ENCODE measurements around the gene FGD3.

Gene FGD3

DNA sequence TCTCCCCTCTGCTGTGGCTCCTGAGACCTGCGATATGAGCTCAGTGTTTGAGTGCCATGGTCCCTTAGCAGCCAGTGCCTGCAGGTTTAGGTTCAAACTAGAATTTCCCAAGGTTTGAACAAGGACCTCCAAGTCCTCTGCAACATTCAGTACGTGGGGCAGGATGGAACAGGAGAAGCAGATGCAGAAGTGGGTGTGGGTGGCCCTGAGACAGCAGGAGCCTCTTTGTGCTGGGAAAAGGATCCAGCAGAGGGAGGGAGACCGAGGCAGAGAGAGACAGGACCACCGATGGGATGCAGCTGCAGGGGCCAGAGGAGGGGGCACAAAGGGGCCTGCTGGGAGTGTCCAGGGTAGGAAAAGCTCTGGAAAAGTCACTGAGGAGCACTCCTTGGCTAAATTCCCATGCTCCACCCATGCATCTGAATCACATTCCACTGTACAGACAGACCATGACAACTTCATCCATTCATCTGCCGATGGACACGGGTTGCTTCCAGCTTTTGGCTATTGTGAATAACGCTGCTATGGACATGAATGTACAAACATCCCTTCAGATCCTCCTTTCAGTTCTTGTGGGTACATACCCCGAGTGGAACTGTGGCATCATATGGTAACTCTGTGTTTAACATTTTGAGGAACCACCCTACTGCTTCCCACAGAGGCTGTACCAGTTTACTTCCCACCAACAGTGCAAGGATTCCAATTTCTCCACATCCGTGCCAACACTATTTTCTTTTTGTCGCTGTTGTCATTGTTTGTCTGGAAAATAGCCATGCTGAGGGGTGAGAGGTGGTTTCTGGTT lies 84.5 kb downstream of the FGD3 start:
- DNase-seq (ENCODE audit: low spot score): peak; percentile 50

DNA sequence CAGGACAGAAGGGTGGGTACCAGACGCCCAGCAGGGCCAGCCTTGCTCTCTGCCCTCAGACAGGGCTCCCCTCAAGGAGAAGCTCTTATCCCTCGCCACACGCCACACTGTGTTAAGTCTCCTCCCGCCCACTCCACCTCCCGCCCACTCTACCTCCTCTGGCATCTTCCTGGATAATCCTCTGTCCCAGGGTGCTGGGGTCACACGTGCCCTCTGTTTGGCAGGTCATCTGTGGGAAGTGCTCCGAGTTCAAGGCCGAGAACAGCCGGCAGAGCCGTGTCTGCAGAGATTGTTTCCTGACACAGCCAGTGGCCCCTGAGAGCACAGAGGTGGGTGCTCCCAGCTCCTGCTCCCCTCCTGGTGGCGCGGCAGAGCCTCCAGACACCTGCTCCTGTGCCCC lies 85.2 kb downstream of the FGD3 start:
- no peak for DNase-seq (ENCODE audit: low spot score)

DNA sequence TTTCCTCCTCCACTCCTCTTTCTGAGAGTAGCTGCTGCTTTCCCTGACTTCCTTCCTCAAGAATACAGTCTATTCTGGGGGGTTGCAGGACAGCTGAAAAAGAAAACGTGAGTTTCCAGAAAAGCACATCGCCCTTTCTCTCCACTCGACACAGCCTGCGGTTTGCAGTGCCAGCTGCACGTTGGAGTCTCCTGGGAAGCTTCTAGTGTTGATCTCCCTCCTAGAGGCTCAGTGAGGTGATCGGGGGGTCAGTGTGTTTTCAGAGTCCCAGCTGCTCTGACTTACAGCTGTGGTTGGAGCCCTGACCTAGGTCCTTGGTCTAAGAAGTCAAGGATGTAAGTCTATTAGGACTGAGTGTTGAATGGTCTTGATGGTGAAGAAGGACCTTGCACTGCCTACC lies 86.2 kb downstream of the FGD3 start:
- DNase-seq (ENCODE audit: low spot score): no peak

DNA sequence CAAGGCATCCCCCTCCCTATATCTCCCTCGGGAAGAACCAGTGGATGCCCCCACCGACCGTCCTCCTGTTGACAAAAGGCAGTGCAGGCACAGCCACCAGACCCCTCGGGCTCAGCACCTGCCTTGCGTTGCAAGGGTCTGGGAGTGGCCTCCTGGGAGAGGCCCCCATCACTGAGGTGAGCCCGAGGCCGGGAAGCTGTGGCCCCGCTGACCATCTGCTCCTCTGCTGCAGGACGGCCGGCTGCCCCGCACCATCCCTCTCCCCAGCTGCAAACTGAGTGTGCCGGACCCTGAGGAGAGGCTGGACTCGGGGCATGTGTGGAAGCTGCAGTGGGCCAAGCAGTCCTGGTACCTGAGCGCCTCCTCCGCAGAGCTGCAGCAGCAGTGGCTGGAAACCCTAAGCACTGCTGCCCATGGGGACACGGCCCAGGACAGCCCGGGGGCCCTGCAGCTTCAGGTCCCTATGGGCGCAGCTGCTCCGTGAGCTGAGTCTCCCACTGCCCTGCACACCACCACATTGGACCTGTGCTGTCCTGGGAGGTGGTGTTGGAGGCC lies 87.9 kb downstream of the FGD3 start:
- DNase-seq (ENCODE audit: low spot score): no peak

DNA sequence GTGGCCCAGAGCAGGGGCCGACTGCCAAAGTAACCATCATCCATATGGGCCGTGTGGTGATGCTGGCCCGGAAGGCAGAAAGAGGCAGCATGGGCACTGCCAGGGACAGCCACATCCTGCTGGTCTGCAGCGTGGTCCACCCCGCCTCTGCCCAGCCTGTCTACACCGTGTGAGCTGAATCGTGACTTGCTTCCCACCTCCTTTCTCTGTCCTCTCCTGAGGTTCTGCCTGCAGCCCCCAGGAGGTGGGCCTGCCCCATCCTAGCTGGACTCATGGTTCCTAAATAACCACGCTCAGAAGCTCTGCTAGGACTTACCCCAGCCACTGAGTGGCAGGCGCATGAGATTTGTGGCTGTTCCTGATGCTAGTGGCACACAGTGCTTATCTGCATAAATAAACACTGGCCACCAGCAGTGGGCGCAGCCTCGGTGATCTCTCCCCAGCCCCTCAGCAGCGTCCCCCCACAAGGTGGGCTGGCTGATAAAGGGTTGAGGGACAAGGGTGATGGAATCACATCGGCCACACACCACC lies 88.6 kb downstream of the FGD3 start:
- no peak for DNase-seq (ENCODE audit: low spot score)

DNA sequence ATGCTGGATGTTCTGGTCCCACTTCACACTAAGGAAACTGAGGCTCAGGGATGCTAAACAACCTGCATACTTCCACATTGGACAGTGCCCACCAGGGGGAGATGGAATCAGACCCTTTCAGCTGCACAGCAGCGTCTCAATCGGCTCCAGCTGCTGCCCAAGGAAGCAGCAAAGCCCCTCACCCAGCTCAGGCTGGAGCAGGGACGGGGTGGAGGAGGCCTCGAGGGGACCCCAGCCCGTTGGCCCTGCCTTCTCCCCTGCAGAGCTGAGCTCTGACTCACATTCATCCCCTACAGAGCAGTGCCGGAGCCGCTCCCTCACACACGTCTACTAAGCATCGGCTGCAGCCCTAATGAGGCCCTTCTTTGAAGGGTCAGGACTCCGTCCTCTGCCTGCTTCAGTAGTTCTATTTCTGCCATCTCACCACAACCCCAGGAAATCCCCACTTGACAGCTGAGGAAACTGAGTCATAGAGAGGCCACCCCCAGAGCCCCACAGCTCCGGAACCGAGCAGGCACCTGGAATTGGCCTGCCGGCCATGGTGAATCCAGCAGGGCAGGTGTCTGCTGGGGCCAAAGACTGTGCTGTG lies 89.7 kb downstream of the FGD3 start:
- DNase-seq (ENCODE audit: low spot score): no peak

DNA sequence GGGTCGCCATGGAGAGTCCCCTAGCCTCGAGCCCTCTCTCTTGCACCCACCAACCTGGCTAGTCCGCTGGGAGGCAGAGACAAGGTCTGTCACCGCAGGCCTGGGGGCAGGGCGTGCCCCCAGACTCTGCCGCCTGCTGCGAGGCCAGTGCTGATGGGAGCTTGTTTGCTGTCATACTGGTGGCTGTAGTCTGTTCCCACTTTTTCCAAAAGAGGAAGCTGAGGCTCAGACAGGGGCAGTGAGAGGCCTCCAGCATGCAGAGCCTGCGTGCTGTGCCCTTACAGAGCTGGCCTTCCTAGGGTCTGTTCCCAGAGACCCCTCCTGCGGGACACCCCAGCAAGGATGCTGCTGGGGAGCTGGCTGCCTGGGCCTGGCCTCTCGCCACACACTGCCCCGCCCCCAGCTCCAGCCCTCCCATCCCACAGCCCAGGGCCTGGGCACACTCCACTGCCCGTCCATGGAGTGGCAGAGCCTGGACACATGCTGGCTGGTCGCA lies 90.2 kb downstream of the FGD3 start:
- DNase-seq (ENCODE audit: low spot score): no peak

DNA sequence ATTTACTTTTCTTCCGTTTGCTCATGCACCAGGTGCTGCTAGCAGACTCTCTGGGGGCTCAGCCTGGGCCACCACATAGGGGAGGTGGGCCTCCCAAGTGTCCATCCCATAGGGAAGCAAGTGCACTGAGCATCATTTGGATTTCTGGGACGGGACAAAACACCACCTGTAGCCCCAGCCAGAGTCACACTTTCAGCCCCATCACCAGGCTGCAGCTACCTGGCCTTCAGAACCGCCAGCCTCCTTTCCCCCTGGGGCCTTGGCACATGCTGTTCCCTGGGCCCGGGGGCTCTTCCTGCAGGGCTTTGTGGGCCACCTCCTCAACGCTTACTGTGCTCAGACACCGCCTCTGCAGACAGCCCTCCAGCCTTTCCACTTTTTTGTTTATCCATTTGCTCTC lies 91.6 kb downstream of the FGD3 start:
- DNase-seq (ENCODE audit: low spot score): no peak

DNA sequence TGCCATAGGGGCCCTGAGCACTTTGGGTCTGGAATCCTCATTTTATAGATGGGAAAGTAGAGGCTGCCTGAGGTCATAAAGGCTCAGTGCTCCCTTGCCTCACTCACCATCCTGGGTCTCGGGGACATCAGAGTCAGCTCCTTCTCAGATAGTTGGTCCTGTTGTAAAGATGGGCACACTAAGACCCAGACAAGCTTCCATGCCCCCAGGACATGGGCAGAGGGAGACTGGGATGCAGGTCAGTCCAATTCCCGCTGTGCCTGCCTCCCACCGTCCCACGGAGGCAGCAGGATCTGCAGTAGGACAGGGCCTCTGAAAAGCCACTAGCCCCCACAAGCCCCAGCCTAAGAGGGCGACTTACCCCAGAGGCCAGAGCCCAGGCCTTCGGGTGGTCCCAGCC lies 92.1 kb downstream of the FGD3 start:
- DNase-seq (ENCODE audit: low spot score): no peak

DNA sequence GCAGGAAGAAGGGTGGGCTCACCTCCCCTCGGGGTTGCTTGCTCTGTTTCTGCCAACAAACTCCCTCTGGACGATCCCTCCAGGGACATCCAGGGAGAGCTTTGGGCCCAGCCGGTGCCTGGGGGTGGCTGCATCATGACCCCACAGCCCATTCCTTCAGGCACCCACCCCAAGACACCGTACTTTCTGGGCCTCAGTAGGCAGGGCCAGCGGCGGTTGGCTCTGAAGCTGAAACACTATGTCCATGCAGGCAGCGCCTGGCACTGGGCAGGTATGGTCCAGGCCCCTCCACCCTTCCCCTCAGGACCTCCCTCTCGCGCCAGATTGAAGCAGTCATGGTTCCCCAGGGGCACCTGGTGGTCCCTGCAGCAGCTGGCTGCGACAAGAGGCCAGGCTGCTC lies 92.7 kb downstream of the FGD3 start:
- no peak for DNase-seq (ENCODE audit: low spot score)

DNA sequence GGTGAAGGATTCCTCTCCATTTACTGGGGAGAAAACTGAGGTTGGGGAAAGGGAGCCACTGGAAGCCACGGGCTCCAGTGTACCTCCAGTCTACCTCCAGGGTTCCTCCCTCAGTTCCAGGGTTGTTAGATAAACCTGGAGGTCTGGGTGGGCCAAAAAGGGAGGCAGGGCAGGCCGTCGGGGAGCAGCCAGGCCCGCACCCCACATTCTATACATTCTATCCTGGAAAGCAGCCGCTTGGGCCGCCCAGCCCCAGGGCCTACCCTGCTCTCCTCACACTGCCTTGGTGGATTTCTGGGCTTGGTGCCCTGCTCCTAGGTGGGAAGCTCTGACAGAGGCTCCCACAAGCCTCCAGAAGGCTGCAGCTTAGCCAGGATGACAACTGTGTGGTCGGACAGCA lies 93.1 kb downstream of the FGD3 start:
- DNase-seq (ENCODE audit: low spot score): no peak

DNA sequence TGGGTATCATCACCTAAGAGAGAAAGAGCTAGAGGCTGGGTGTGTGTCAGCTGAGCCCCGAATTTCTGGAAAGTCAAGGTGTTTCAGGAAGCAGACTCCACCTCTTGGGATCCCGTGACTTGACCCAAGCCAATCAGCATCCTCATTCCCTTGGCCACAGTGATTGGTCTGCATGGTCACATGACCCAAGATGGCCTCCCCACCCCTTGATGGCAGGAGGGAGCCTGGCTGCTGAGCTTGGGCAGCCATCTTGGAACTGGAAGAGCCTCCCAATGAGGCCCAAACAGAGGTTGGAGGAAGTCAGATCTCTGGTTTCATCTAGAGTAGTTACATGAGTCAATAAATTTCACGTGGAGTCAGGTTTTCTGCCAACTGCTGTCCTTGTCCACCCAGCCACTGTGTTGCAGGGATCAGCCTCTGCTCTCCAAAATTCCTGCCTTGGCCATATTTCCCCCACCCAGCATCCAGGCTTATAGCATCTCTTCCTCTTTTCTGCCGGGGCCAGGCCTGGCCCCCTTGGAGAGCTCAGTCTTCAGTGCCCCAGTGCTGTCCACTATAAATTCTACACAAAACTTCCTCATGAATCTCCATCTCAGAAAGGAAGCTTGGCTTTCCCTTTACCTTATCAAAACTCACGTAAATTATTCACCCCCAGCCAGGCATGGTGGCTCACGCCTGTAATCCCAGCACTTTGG lies 93.9 kb downstream of the FGD3 start:
- DNase-seq (ENCODE audit: low spot score): peak; percentile 45

DNA sequence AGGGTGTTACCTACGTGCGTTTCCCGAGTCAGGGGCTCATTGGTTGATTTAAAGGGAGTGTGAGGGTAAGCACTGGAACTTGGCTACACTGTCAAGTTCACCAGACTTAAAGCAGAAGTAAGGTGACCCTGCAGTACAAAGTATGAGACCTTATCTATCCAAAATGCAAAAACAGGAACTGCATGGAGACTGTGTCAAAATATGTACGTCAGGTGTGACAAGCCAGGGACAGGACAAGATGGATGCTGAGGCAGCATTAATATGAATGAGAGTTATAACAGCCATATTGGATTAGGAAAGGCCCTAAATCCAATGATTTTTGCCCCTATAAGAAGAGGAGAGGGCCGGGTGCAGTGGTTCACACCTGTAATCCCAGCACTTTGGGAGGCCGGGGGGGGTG lies 95.8 kb downstream of the FGD3 start:
- no peak for DNase-seq (ENCODE audit: low spot score)

DNA sequence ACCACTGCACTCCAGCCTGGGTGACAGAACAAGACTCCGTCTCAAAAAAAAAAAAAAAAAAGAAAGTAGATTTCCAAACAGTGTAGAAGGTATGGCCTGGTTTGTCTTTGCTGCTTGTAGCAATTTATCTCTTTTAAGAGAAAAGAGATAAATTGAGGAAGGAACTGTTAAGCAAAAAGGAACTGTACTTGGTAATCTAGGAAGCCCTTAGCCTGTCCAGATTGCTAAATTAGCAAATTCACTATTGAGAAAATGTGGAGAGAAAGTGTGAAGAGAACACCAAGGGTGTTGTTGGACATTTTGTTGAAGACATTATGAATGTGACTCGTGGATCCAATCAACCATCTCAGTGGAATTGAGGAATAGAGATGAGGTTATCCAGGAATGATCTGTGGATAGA lies 98.2 kb downstream of the FGD3 start:
- DNase-seq (ENCODE audit: low spot score): no peak

DNA sequence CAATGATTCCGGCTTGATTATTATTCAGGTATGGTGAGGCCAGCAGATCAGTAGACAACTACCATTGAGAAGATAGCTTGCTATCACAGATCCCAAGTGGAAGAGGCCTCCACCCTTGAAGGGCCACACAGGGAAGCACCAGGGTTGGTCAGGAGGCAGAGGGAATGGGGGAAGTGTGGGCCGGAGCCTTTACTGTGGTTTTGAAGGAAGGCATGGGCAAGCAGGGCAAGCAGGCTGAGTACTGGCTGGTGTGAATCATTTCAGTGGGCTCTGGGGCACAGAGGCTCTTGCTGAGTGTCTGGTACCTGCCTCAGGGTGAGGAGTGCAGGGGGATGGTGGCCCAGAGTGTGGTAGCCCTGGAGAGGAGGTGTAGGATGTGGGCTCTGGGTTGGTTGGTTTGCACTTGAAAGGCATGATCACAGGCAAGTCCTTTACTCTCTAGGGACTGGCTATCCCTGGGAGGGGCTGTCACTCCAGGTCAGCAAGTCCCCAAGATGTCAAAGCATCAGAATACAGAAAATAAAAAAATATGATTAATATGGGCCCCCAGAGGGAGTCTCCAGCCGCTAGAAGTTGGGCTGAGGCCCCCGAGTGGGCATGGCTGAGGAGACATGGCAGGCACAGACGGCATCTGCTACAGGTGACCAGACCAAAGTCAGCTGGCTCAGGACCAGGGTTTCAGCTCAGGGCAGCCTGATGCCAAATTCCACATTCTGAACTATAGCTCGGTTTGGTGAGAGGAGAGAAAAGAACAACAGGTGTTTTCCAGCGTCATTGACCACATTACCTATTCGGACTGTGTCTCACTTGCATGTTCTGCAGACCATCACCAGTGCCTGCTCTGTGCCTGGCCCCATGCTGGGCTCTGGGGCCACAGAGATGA lies 101.5 kb downstream of the FGD3 start:
- no peak for DNase-seq (ENCODE audit: low spot score)

DNA sequence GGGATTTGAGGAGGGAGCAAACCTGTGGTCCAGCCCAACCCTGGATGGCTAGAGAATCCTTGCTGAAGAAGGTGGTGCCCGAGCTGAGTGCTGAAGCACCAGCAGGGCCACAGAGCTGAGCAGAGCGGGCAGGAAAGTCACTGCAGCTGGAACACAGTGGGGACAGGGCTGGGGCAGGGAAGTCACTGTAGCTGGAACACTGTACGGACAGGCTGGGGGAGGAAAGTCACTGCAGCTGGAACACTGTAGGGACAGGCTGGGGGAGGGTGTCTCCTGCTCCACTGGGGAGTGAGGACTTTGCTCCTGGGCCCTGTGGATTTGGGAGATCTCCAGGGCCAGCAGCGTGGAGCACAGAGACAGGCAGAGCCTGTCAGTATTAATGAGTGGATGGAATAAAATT lies 102.2 kb downstream of the FGD3 start:
- DNase-seq (ENCODE audit: low spot score): no peak

DNA sequence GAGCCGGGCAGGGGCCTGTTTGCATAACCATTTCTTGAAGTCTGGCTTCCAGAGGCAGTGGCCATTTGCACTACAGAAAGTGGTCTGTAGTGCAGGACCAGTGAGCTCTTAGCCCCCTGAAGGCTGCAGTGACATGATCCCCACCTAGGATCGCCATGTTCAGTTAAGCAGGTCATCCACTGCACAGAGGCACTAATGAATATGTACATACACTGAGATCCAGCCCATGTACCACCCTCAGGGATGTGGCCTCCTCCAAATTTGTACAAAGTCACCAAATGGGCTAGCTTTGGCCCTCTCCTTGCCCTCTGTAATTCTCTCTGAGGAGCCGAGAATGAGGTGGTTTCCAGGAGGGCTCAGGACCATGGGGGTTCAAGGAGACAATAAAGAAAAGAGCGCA lies 102.9 kb downstream of the FGD3 start:
- DNase-seq (ENCODE audit: low spot score): no peak

DNA sequence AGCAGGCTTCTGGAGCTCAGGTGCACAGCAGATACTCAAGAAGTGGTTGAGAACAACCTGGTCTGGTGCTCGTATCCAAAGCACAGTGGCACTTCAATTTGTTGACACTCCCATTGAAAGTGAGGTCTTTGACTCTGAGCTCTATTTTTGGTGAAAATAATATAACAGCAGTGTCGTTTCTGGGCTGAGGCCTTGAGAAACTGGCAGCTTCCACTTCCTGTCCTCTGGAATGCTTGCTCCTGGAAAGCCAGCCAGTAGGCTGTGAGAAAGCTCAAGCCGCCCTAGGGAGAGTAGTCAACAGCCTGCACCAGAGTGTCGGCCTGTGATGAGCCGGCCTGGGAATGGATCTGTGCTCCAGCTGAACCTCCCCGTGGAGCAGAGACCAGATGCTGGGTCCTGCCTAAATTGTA lies 104.4 kb downstream of the FGD3 start:
- DNase-seq (ENCODE audit: low spot score): peak; percentile 64

DNA sequence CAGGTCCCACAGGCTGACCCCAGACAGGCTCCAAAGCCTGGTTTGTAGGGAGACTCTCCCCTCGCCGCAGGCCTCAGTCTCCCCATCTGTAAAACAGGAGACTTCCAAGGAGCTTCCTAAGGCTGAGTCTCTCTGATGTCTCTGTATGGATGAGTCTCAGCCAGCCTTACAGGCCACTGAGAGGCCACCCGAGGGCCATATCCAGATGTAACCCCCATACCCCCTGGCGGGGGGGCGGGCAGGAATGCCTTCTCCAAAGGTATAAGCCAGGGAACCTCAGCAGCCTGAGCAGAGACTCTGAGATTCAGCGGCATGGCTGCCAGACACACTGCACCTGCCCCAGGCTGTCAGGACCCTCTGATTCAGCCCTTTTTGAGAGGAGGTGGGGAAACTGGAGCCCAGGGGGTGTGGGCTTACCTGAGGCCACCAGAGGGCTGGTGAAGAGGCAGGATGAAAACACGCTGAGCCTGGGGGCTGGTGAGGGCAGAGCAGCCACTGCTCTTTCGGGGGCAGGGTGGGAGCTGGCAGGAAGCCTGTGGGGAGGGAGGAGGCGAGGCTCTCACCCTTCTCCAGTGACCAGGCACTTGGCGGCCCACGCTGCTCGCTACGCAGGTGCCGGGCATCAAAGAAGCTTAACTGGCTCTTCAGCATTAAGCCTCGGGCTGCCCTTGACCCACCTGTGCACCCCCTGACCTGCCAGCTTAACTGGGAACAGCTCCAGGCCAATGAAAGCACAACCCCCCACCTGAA lies 105.6 kb downstream of the FGD3 start:
- DNase-seq (ENCODE audit: low spot score): no peak

DNA sequence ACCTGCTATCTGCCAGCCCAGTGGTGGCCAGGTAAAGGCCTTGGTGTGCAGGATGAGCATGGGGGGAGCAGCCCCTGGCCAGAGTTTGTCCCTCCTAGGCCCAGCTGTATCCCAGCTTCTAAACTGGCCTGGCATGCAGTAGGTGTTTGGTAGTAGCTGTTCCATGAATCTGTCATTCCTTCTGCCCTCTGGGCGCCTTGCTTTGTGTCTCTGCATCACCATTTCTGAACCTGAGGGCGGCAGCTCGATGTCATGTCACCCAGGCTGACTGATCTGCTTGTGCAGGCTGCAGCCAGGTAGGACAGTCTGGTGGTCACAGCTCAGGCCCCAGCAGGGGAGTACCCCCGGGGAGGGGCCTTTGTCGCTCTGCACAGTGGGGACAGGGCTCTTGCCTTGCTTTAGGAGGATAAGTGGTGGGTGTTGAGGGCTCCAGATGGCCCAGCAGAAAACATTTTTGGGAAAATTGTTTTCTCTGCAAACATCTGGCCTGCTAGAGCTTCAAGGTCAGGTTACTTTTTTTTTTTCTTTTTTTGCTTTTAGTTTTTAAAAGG lies 106.5 kb downstream of the FGD3 start:
- DNase-seq (ENCODE audit: low spot score): no peak

Data from AG08396 (cell line).